ENCODE measurements around the gene POMT1. TPM values are rescaled to one million over a fixed set of nuclear protein-coding genes. Genes with fewer than 3 reads are reported as not detected.
A peak's percentile ranks its signal among the peaks of the same experiment; 100 is the strongest.
"Not testable (repeated sequence)": the region's sequence is repeated elsewhere in the genome, so short reads cannot be mapped to it uniquely, and the experiment has no call there.

POMT1 gene
- total RNA-seq, 1 donor from 2014 or later = 29.3 TPM

DNA sequence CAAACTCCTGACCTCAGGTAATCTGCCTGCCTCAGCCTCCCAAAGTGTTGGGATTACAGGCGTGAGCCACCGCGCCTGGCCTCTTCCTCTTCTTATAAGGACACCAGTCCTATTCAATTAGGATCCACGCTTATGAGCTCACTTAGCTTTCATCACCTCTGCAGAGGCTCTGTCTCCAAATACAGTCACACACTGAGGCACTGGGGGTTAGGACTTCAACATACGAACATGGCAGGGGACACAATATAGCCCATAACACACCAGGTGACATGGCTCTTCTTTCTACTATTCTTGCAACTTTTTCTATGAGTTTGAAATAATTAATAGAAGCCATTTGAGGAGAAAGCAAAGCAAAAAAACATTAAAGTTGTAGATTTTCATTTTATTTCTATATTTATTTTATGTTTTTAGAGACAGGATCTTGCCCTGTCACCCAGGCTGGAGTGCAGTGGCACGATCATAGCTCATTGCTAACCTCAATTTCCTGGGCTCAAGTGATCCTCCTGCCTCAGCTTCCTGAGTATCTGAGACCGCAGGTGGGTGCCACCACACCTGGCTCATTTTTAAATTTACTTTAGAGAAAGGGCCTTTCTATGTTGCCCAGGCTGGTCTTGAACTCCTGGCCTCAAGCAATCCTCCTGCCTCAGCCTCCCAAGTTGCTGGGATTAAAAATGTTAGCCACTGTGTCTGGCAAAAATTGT lies 36.7 kb downstream of the POMT1 start:
- TF ChIP-seq, protein P1, sequence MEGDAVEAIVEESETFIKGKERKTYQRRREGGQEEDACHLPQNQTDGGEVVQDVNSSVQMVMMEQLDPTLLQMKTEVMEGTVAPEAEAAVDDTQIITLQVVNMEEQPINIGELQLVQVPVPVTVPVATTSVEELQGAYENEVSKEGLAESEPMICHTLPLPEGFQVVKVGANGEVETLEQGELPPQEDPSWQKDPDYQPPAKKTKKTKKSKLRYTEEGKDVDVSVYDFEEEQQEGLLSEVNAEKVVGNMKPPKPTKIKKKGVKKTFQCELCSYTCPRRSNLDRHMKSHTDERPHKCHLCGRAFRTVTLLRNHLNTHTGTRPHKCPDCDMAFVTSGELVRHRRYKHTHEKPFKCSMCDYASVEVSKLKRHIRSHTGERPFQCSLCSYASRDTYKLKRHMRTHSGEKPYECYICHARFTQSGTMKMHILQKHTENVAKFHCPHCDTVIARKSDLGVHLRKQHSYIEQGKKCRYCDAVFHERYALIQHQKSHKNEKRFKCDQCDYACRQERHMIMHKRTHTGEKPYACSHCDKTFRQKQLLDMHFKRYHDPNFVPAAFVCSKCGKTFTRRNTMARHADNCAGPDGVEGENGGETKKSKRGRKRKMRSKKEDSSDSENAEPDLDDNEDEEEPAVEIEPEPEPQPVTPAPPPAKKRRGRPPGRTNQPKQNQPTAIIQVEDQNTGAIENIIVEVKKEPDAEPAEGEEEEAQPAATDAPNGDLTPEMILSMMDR (IDR thresholded peaks at IDR 0.05; ENCODE audit: insufficient read depth, low read length, poor library complexity, severe bottlenecking) = no peak
- H3K36me3 ChIP-seq (ENCODE audit: control insufficient read depth, insufficient read depth, low read length) = no peaks in the 10 kb centered on the region
- no peak for DNase-seq (ENCODE audit: low read depth)
- H3K4me3 ChIP-seq (ENCODE audit: low read depth, low read length) = no peak overlapping the region
- H3K27me3 ChIP-seq (ENCODE audit: control insufficient read depth, insufficient read depth, low read length) = no peaks in the 10 kb centered on the region

DNA sequence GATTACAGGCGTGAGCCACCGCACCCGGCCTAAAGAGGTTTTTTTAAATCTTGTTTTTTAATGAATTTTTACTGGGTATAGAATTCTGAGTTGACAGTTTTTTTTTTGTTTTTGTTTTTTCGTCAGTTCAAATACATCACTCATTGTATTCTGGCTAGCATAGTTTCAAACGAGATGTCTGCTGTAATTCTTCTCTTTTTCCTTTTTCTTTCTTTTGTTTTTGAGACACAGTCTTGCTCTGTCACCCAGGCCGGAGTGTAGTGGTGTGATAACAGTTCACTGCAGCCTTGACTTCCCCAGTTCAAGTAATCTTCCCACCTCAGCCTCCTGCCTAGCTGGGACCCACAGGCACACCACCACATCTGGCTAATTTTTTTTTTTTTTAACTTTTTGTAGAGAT lies 40.4 kb downstream of the POMT1 start:
- DNase-seq (ENCODE audit: low read depth) = no peak
- Histone ChIP-seq H3K36me3 (ENCODE audit: control insufficient read depth, insufficient read depth, low read length) (no peaks in the 10 kb centered on the region), H3K4me3 (ENCODE audit: low read depth, low read length) (no peak overlapping the region), H3K27me3 (ENCODE audit: control insufficient read depth, insufficient read depth, low read length) (peaks cover 23% of the 10 kb centered on the region)
- TF ChIP-seq, protein P1 (IDR thresholded peaks at IDR 0.05; ENCODE audit: insufficient read depth, low read length, poor library complexity, severe bottlenecking) = no peak

DNA sequence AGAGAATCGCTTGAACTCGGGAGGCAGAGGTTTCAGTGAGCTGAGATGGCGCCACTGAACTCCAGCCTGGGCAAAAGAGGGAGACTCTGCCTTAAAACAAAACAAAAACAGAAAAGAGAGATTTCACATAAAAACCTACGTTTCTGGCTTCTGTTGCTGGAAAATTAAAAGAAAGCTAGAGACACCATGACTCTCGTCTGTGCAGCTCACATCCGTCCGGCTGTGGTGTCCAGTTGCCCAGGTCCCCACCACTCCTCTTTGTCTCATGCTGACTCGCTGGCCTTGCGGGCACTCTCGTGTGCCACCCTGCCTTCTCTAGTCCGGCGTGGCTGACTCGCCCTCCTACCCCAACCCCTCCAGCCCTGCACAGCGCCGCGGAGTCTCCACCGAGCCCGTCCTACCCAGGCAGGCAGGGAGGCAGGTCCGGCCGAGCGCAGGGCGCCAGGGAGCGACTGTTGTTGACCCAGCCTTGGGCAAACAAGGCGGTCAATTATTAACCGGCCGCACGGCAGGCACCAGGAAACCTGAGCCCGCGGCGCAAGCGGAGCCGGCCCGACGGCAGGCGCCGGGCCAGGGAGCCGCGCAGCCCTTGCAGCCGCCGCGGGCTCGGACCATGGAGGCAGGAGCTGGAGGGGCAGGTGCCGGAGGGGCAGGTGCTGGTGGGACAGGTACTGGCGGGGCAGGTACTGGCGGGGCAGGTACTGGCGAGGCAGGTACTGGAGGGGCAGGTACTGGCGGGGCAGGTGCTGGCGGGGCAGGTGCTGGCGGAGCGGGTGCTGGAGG lies 42.5 kb downstream of the POMT1 start, which contains the start of gene PRRT1B:
PRRT1B (plus strand) TSS at position 521 of the 783 bp plus-strand sequence; CDS start at position 614, 93 bp downstream.
- DNase-seq (ENCODE audit: low read depth) = no peak
- TF ChIP-seq, protein P1 (IDR thresholded peaks at IDR 0.05; ENCODE audit: insufficient read depth, low read length, poor library complexity, severe bottlenecking) = no peak
- H3K27me3 ChIP-seq (ENCODE audit: control insufficient read depth, insufficient read depth, low read length) = peaks cover 23% of the 10 kb centered on the region
- no peak within 1 kb of the TSS for H3K4me3 ChIP-seq (ENCODE audit: low read depth, low read length)
- no peaks in the 10 kb centered on the region for H3K36me3 ChIP-seq (ENCODE audit: control insufficient read depth, insufficient read depth, low read length)

DNA sequence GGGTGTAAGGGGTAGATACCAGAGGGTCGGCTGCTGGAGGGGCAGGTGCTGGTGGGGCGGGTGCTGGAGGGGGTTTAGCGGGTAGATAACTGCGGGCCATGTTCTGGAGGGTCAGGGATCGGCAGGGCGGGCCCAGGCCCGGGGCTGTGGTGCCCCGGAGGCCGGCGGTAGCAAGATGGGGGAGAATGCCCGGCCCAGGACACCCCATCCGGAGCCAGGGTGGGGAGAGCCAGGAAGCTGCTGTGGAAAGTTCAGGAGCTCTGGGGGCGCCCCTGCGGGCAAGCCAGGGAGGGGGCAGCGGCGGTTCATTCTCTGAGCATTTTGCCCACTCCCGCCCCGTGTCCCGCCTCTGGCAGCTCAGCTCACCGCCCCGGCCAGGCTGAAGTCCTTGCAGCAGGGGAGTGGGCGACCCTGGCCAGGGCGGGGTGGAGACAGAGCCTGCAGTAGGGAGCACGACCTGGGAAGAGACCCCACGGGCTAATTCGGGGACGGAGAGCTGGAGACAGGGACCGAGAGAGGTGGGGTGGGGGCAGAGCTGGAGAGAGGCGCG lies 43.1 kb downstream of the POMT1 start:
- H3K27me3 ChIP-seq (ENCODE audit: control insufficient read depth, insufficient read depth, low read length) = peaks cover 25% of the 10 kb centered on the region
- H3K4me3 ChIP-seq (ENCODE audit: low read depth, low read length) = no peak overlapping the region
- H3K36me3 ChIP-seq (ENCODE audit: control insufficient read depth, insufficient read depth, low read length) = no peaks in the 10 kb centered on the region
- TF ChIP-seq, protein P1 (IDR thresholded peaks at IDR 0.05; ENCODE audit: insufficient read depth, low read length, poor library complexity, severe bottlenecking) = no peak
- no peak for DNase-seq (ENCODE audit: low read depth)

DNA sequence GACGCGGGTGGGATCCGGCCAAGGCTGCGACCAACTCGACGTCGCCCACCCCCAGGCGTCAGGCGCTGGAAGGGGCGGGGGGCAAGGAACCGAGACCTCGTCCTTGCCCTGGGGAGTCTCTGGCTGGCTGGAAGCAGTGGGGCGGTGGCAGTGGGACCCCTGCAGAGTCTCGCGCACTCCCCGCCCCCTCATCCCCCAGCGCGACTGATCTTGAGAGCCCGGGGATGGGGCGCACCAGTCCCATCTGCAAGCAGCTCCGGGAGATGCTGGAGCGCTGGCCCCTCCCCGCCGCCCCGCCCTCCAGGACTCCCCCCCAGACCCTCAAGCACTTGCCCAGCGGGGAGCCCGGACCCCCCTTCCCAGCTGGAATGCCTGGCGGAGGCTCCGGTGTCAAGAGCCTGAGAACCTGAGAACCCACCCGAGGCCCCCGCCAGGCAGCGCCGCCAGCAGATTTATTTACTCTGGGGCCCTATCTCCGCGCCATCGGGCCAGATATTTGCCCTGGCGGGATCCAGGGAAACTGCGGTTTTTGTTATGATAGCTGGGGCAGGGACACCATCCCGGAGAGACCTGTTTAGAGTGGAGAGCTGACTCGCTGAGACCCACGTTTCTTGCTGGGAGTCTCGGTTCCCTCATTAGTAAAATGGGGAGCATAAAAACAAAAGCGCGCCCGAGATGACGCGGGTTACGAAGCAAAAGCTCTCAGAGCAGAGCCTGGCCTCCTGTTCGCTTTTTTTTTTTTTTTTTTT lies 43.8 kb downstream of the POMT1 start:
- TF ChIP-seq, protein P1 (IDR thresholded peaks at IDR 0.05; ENCODE audit: insufficient read depth, low read length, poor library complexity, severe bottlenecking) = no peak
- DNase-seq (ENCODE audit: low read depth) = no peak
- H3K36me3 ChIP-seq (ENCODE audit: control insufficient read depth, insufficient read depth, low read length) = no peaks in the 10 kb centered on the region
- H3K4me3 ChIP-seq (ENCODE audit: low read depth, low read length) = peak overlapping the region; percentile 15
- H3K27me3 ChIP-seq (ENCODE audit: control insufficient read depth, insufficient read depth, low read length) = peaks cover 25% of the 10 kb centered on the region

DNA sequence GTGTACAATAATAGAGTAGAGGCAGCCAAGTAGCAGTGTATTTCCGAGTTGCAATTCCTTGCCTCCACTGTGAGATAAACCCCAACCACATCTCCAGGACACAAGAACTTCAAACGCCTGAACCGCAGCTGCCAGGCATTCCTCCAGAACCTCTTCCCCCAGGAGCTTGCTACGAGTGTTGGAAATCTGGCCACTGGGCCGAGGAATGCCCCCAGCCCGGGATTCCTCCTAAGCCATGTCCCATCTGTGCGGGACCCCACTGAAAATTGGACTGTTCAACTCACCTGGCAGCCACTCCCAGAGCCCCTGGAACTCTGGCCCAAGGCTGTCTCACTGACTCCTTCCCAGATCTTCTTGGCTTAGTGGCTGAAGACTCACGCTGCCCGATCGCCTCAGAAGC lies 46.5 kb downstream of the POMT1 start:
- H3K27me3 ChIP-seq (ENCODE audit: control insufficient read depth, insufficient read depth, low read length) = peaks cover 38% of the 10 kb centered on the region
- H3K36me3 ChIP-seq (ENCODE audit: control insufficient read depth, insufficient read depth, low read length); DNase-seq (ENCODE audit: low read depth); H3K4me3 ChIP-seq (ENCODE audit: low read depth, low read length): not testable (repeated sequence)

DNA sequence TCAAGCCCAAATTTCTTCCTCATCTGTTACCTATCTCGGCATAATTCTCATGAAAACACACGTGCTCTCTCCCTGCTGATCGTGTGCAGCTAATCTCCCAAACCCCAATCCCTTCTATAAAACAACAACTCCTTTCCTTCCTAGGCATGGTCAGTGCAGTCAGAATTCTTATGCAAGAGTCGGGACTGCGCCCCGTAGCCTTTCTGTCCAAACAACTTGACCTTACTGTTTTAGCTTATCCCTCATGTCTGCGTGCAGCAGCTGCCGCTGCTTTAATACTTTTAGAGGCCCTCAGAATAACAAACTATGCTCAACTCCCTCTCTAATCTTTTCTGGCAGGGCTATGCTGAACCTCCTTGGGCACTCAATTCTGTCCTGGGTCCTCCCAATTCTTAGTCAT lies 47.7 kb downstream of the POMT1 start:
- peaks cover 47% of the 10 kb centered on the region for H3K27me3 ChIP-seq (ENCODE audit: control insufficient read depth, insufficient read depth, low read length)

More for the DNA sequence above, 47.7 kb downstream of the POMT1 start:
- not testable (repeated sequence) for H3K36me3 ChIP-seq (ENCODE audit: control insufficient read depth, insufficient read depth, low read length); DNase-seq (ENCODE audit: low read depth); H3K4me3 ChIP-seq (ENCODE audit: low read depth, low read length)
